ENCODE results near the gene CADM1. TPM values are rescaled to one million over a fixed set of nuclear protein-coding genes. Genes with fewer than 3 reads are reported as not detected.

The CADM1 gene
- polyA plus RNA-seq, 1 experiment = 31.8 TPM

- ChIA-PET POLR2A (no interaction called here), CTCF (no interaction called here)
- TF ChIP-seq CTCF (IDR thresholded peaks at IDR 0.05; ENCODE audit: insufficient read depth, low read depth, low read length) = no peak
- H3K36me3 ChIP-seq (ENCODE audit: control insufficient read depth, insufficient read depth, low read length) = no peaks in the 10 kb centered on the region
- no peak overlapping the region for H3K4me3 ChIP-seq (ENCODE audit: low read depth, low read length)
- DNase-seq (ENCODE audit: low read depth) = no peak
- H3K27me3 ChIP-seq (ENCODE audit: control insufficient read depth, insufficient read depth, low read length) = no peaks in the 10 kb centered on the region
Measured at GRCh38 chr11:115390441-115390840, 113.8 kb downstream of the CADM1 start.

- H3K27me3 ChIP-seq (ENCODE audit: control insufficient read depth, insufficient read depth, low read length) = no peaks in the 10 kb centered on the region
- no peak for TF ChIP-seq CTCF (IDR thresholded peaks at IDR 0.05; ENCODE audit: insufficient read depth, low read depth, low read length)
- CTCF ChIA-PET = interaction anchor here (0.7 kb wide), 1 partner anchor 374 kb away, joined by 3 read pairs; no protein-coding TSS in a partner anchor
- DNase-seq (ENCODE audit: low read depth) = no peak
- H3K36me3 ChIP-seq (ENCODE audit: control insufficient read depth, insufficient read depth, low read length) = no peaks in the 10 kb centered on the region
- POLR2A ChIA-PET = no interaction called here
- no peak overlapping the region for H3K4me3 ChIP-seq (ENCODE audit: low read depth, low read length)
Measured at GRCh38 chr11:115389790-115390189, 114.4 kb downstream of the CADM1 start.

GRCh38 chr11:115385226-115385625 lies 119.0 kb downstream of the CADM1 start:
- Histone ChIP-seq H3K36me3 (ENCODE audit: control insufficient read depth, insufficient read depth, low read length) (no peaks in the 10 kb centered on the region), H3K27me3 (ENCODE audit: control insufficient read depth, insufficient read depth, low read length) (no peaks in the 10 kb centered on the region), H3K4me3 (ENCODE audit: low read depth, low read length) (no peak overlapping the region)
- DNase-seq (ENCODE audit: low read depth) = no peak
- ChIA-PET POLR2A (no interaction called here), CTCF (interaction anchor here (1.1 kb wide), 1 partner anchor 293 kb away, joined by 3 read pairs; no protein-coding TSS in a partner anchor)
- TF ChIP-seq CTCF (IDR thresholded peaks at IDR 0.05; ENCODE audit: insufficient read depth, low read depth, low read length) = no peak

- no peaks in the 10 kb centered on the region for H3K36me3 ChIP-seq (ENCODE audit: control insufficient read depth, insufficient read depth, low read length)
- no peaks in the 10 kb centered on the region for H3K27me3 ChIP-seq (ENCODE audit: control insufficient read depth, insufficient read depth, low read length)
- ChIA-PET CTCF (interaction anchor here (0.6 to 3.0 kb wide), 2 partner anchors 13 to 89 kb away, joined by 3 to 8 read pairs; no protein-coding TSS in a partner anchor), POLR2A (interaction anchor here (1.0 kb wide), 1 partner anchor 29 kb away, joined by 3 read pairs; no protein-coding TSS in a partner anchor)
- no peak for TF ChIP-seq CTCF (IDR thresholded peaks at IDR 0.05; ENCODE audit: insufficient read depth, low read depth, low read length)
- no peak for DNase-seq (ENCODE audit: low read depth)
- H3K4me3 ChIP-seq (ENCODE audit: low read depth, low read length) = no peak overlapping the region
Measured at GRCh38 chr11:115384236-115384635, 120.0 kb downstream of the CADM1 start.

GRCh38 chr11:115383431-115383830 lies 120.8 kb downstream of the CADM1 start:
- CTCF ChIA-PET = interaction anchor here (3.0 kb wide), 1 partner anchor 12 kb away, joined by 8 read pairs; no protein-coding TSS in a partner anchor

More at GRCh38 chr11:115383431-115383830, 120.8 kb downstream of the CADM1 start:
- POLR2A ChIA-PET = interaction anchor here (1.0 kb wide), 1 partner anchor 30 kb away, joined by 3 read pairs; no protein-coding TSS in a partner anchor
- H3K27me3 ChIP-seq (ENCODE audit: control insufficient read depth, insufficient read depth, low read length) = no peaks in the 10 kb centered on the region
- no peak for TF ChIP-seq CTCF (IDR thresholded peaks at IDR 0.05; ENCODE audit: insufficient read depth, low read depth, low read length)
- no peak overlapping the region for H3K4me3 ChIP-seq (ENCODE audit: low read depth, low read length)
- H3K36me3 ChIP-seq (ENCODE audit: control insufficient read depth, insufficient read depth, low read length) = no peaks in the 10 kb centered on the region
- DNase-seq (ENCODE audit: low read depth) = no peak

All from BJ (cell line).